Measurements from ENCODE around the gene PGM2L1. TPM values are rescaled to one million over a fixed set of nuclear protein-coding genes. Genes with fewer than 3 reads are reported as not detected.
"Not testable (repeated sequence)": the region's sequence is repeated elsewhere in the genome, so short reads cannot be mapped to it uniquely, and the experiment has no call there.

The PGM2L1 gene
- total RNA-seq, 1 donor from 2014 or later = 1.8 TPM

DNA sequence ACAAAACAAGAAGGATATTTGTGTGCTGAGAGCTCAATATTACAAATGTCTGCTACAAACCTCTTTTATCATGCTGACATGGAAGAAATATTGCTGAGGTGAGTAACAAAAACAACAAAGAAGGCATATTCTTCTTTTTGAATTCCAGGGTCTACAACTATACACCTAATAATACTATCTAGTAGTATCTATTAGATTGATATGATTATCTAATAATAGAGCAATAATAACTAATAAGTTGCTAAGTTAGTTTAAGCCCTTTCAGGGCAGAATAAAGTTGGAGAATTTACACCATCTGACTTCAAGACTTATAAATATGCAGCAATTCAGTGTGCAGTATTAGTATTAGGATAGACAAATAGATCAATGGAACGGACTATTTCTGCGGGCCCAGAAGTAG lies 11.4 kb upstream of the PGM2L1 start:
- intact Hi-C loops (cut with DNase I) = no loop called here
- DNase-seq (ENCODE audit: low spot score) = no peak

DNA sequence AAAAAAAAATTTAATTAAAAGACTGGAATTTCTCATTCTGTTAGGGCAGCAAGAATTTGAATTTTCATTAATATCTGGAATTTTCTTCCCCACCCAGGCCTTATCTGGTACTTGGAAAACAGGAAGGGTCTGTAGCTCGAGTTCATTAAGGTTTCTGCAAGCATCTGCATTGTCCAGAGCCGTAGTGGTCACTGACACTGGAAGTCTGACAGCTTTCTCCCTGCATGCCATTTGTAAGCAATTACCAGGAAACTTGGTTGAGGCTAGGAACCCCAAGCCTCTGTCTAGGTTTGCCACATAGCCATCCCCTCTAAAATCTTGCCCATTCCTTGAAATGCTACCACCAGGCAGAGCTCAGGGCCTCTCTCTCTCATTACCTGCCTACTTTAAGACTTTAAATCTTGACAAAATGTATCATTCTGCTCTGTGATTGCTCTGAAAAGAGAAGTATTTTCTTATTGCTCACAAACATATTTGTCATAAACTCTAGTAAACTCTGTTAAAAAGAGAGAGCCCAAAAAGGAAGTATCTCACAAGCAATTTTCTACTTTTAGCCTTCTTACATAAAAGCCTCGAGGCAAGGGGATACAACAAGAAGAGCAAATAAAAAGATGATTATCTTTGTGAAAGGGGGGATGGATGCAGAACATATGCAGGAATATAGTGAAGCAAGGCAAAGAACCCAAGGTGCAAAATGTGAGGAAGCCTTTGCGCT lies 5.5 kb upstream of the PGM2L1 start:
- intact Hi-C loops (cut with DNase I) = no loop called here
- no peak for DNase-seq (ENCODE audit: low spot score)

- intact Hi-C loops (cut with DNase I) = no loop called here
- DNase-seq (ENCODE audit: low spot score) = no peak
Observed at GRCh38 chr11:74400606-74401005, 2.4 kb upstream of the PGM2L1 start.

DNA sequence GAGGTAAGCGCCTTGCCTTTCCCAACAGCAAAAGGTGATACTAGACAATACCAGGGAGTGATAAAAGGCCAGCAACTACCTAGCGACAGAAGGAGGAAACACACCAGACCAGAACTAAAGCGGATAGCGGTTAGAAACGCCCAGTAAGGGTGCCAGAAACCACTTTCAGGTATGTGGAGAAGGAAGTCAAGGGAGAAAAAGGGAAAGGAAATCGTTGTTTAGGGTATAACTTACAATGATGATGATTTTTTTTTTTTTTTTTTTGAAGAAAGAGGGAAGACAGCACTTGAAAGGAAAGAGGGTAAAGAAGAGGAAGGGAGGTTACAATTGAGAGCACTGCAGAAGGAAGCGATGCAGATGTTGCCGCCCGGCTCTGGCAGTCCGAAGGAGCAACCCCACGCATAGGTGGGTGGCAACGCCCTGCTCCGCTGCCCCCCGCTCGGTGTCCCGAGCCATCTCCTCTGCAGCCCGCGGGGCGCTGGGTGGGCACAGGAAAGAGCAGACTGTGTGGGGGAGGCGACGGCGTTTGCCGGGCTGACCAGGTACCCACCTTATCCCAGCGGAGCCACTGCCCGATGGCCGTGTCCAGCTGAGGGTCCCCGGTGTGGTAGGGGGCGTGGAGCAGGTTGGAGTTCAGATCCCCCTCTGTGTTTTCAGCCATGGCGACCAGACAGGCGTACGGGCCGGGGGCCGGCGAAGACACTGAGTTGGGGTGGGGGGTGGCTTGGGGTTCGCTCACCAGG lies 561 bp downstream of the PGM2L1 start:
- intact Hi-C loops (cut with DNase I) = loop anchor here (10.0 kb wide), 1 partner anchor 73 kb away; no protein-coding TSS in a partner anchor
- DNase-seq (ENCODE audit: low spot score) = no peak

- DNase-seq (ENCODE audit: low spot score) = no peak
- intact Hi-C loops (cut with DNase I) = loop anchor here (10.0 kb wide), 1 partner anchor 67 kb away; no protein-coding TSS in a partner anchor
Observed at GRCh38 chr11:74392256-74392655, 6.0 kb downstream of the PGM2L1 start.

DNA sequence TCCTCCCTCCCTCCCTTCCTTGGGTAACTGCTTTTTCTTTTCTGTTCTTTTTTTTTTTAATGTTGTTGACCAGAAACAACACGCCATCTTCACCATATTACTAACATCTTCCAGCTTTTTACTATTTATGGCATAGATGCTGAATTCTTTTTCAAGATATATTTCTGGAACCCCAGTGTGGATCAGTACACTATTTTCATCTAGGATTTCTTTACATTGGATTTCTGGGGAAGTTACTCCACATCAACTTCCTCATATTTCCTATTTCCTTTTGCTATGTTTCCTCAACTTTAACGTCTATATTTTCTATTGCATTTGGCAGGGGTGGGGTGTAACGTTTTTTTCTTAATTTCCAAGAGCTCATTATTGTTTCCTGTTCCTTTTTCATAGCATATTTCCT lies 7.0 kb downstream of the PGM2L1 start:
- intact Hi-C loops (cut with DNase I) = loop anchor here (10.0 kb wide), 1 partner anchor 66 kb away; no protein-coding TSS in a partner anchor
- DNase-seq (ENCODE audit: low spot score) = no peak

GRCh38 chr11:74390697-74391096 lies 7.5 kb downstream of the PGM2L1 start:
- no peak for DNase-seq (ENCODE audit: low spot score)
- intact Hi-C loops (cut with DNase I) = loop anchor here (10.0 kb wide), 1 partner anchor 66 kb away; no protein-coding TSS in a partner anchor

DNA sequence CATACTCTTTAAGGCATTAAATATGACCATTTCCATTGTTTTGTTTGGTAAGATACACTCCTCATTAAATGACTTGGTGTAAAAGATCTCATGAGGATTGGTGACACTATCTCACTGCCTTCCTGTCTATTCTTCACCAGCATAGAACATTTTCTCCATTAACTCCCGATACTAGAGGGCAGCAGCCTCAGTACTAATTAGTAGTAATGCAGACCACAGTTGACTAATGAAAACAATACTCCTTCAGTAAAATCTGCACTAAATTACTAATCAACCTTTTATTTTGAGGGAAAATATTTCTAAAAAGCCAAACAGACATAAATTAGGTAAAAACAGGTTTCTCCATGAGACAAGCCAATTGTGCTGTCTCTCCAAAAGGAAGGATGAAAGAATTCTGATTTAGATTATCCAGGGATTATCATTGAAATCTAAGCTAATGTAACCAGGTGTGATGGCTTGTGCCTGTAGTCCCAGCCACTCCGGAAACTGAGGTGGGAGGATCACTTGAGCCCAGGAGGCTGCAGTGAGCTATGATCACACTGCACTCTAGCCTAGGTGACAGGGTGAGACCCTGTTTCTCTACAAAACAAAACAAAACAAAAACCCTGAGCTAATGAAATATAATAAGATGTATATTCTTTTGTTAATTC lies 9.4 kb downstream of the PGM2L1 start:
- intact Hi-C loops (cut with DNase I) = loop anchor here (2.0 kb wide), 1 partner anchor 60 kb away; no protein-coding TSS in a partner anchor
- no peak for DNase-seq (ENCODE audit: low spot score)

- DNase-seq (ENCODE audit: low spot score) = no peak
- intact Hi-C loops (cut with DNase I) = no loop called here
Observed at GRCh38 chr11:74384641-74385040, 13.6 kb downstream of the PGM2L1 start.

GRCh38 chr11:74380746-74381439 lies 17.3 kb downstream of the PGM2L1 start:
- intact Hi-C loops (cut with DNase I) = no loop called here
- DNase-seq (ENCODE audit: low spot score) = no peak

DNA sequence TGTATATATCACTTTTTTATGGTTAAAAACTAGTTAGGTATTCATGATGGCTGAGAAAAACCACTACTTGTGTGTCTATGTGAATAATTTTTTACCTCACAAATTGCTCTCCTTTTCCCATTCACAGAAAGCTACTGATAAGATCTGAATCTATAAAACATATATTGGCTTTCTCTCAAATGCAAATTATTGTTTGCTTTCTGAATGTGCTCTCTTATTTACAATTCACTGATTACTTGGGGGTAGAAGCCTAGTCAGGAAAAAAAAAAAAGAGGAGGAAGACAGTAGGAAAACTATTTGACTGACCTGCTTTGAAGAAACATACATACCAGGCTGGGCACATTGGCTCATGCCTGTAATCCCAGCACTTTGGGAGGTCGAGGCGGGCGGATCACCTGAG lies 20.5 kb downstream of the PGM2L1 start:
- no peak for DNase-seq (ENCODE audit: low spot score)
- intact Hi-C loops (cut with DNase I) = no loop called here

DNA sequence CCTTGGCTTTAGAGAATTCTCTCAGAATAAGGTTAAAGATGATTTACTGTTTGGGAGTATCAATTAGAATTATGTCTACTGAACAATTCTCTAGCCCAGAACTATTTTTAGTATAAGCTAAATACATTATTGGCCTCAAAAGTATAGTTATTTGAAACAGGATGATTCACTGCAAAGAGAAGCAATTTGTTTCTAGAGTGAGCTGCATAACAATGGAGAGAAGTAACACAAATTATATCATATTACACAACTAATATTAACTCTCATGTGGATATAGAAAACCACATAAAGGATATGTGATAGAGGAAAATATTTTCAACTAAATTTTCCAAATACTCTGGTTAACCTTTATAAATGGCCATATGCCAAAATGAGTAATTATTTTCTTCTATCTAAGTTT lies 24.9 kb downstream of the PGM2L1 start:
- intact Hi-C loops (cut with DNase I) = no loop called here
- no peak for DNase-seq (ENCODE audit: low spot score)

GRCh38 chr11:74371269-74372052 lies 26.8 kb downstream of the PGM2L1 start:
- no peak for DNase-seq (ENCODE audit: low spot score)
- intact Hi-C loops (cut with DNase I) = no loop called here

DNA sequence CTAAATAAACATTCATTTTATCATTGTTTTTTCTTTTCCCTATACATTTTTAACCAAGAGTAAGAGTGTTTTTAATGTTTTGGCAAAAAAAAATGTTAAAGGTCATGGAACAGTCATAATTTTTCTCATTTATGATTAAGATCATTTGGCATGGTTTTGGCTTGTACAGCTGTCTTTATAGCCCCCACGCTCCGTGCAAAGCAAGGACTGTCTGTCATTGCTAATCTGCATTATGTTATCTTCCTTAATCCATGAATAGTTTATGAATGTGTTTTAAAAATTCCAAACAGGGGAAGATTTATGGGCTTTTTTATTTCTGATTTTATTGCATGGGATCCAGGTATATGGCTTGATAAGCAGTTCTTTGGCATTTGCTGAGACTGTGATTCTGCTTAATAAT lies 28.1 kb downstream of the PGM2L1 start:
- DNase-seq (ENCODE audit: low spot score) = no peak
- intact Hi-C loops (cut with DNase I) = no loop called here

- intact Hi-C loops (cut with DNase I) = no loop called here
- no peak for DNase-seq (ENCODE audit: low spot score)
Observed at GRCh38 chr11:74367881-74368280, 30.4 kb downstream of the PGM2L1 start.

GRCh38 chr11:74366576-74366975 lies 31.7 kb downstream of the PGM2L1 start:
- intact Hi-C loops (cut with DNase I) = no loop called here
- no peak for DNase-seq (ENCODE audit: low spot score)

GRCh38 chr11:74365805-74366204 lies 32.4 kb downstream of the PGM2L1 start:
- DNase-seq (ENCODE audit: low spot score); intact Hi-C loops (cut with DNase I): not testable (repeated sequence)

- intact Hi-C loops (cut with DNase I) = no loop called here
- no peak for DNase-seq (ENCODE audit: low spot score)
Observed at GRCh38 chr11:74357449-74357848, 40.8 kb downstream of the PGM2L1 start.

DNA sequence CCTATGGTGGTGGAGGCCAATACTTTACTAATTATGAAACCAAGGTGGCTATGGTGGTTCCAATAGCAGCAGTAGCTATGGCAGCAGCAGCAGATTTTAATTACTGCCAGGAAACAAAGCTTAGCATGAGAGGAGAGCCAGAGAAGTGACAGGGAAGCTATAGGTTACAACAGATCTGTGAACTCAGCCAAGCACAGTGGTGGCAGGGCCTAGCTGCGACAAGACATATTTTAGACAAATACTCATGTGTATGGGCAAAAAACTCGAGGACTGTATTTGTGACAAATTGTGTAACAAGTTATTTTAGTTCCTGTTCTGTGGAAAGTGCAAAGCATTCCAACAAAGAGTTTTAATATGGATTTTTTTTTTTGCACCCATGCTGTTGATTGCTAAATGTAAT lies 42.6 kb downstream of the PGM2L1 start:
- no peak for DNase-seq (ENCODE audit: low spot score)
- intact Hi-C loops (cut with DNase I) = no loop called here

Data from cardiac septum (tissue), 1 donor.